ENCODE measurements around the gene IQCH.

- TF ChIP-seq POLR2A (IDR thresholded peaks at IDR 0.05), result no peak
- no peak for TF ChIP-seq CTCF (IDR thresholded peaks at IDR 0.05 in 8 of 11, conservative IDR thresholded peaks at IDR 0.05 in 3 of 11)
Measured at GRCh38 chr15:67406257-67406861, 151.8 kb downstream of the IQCH start.
